A673 (cell line): ENCODE results near the gene SLC9A1. TPM values are rescaled to one million over a fixed set of nuclear protein-coding genes. Genes with fewer than 3 reads are reported as not detected.

Experiments used
- BruUV-seq: library from RNA; stranded (reverse); fragments of 400-500 nt; replicated peaks from 2 replicates; lab custom pipeline; 2021; lab: Mats Ljungman, UMichigan
- CTCF ChIA-PET: fragments of 300-600 bp; sonication (Branson Sonifier 250); formaldehyde crosslinking; loops from one replicate; lab custom pipeline; 2022; ENCODE audit warnings: antibody characterized with exemption; lab: Charles Lee
- POLR2A ChIA-PET: fragments of 300-600 bp; sonication (Branson Sonifier 250); formaldehyde crosslinking; loops from one replicate; lab custom pipeline; 2022; ENCODE audit warnings: antibody characterized with exemption; ENCODE audit not compliant: low non-redundant PET; lab: Charles Lee
- DNase-seq: peaks from one replicate; pipeline ENCODE4 v3.0.0-alpha.2; 2015; ENCODE audit warnings: low spot score
- H3K27ac ChIP-seq: fragments of 200-600 bp; sonication (generic); 2 replicates; pipeline ENCODE4 v1.5.1; 2016; ENCODE audit warnings: mixed run types, low read depth, mild to moderate bottlenecking, mixed read lengths, antibody characterized with exemption, low read length; ENCODE audit not compliant: poor library complexity, severe bottlenecking
- H3K27me3 ChIP-seq: fragments of 200-600 bp; sonication (generic); replicated peaks from 2 replicates; pipeline ENCODE4 v1.6.1; 2017; ENCODE audit warnings: mixed run types, low read depth, mild to moderate bottlenecking, mixed read lengths, antibody characterized with exemption, low read length; ENCODE audit not compliant: insufficient read depth, poor library complexity
- H3K36me3 ChIP-seq: fragments of 200-600 bp; sonication (generic); 2 replicates; pipeline ENCODE4 v1.6.1; 2016; ENCODE audit warnings: mixed run types, mild to moderate bottlenecking, mixed read lengths, antibody characterized with exemption, low read length; ENCODE audit not compliant: insufficient read depth, poor library complexity, severe bottlenecking
- H3K4me1 ChIP-seq: fragments of 200-600 bp; sonication (generic); 2 replicates; pipeline ENCODE4 v1.6.1; 2017; ENCODE audit warnings: mixed run types, mild to moderate bottlenecking, mixed read lengths, antibody characterized with exemption, low read length; ENCODE audit not compliant: insufficient read depth, poor library complexity, severe bottlenecking
- H3K4me3 ChIP-seq: fragments of 200-600 bp; sonication (generic); 2 replicates; pipeline ENCODE4 v1.5.1; 2016; ENCODE audit warnings: low read depth, mixed run types, mild to moderate bottlenecking, mixed read lengths, low read length; ENCODE audit not compliant: poor library complexity, severe bottlenecking
- H3K9me3 ChIP-seq: fragments of 200-600 bp; sonication (generic); 2 replicates; pipeline ENCODE4 v1.6.1; 2016; ENCODE audit warnings: mixed run types, low read depth, mild to moderate bottlenecking, mixed read lengths, antibody characterized with exemption, low read length; ENCODE audit not compliant: poor library complexity, severe bottlenecking
- EZH2 ChIP-seq: fragments of 200-600 bp; sonication (generic); IDR thresholded peaks from 2 replicates; pipeline ENCODE4 v1.6.1; 2017; ENCODE audit warnings: borderline replicate concordance, low read depth, mild to moderate bottlenecking, mixed read lengths, antibody characterized with exemption, low read length; ENCODE audit not compliant: poor library complexity, severe bottlenecking
- intact Hi-C: fragments of 100-400 bp; cut with micrococcal nuclease; formaldehyde crosslinking; loops from one replicate; pipeline ENCODE4 v1.10.0; 2022; ENCODE audit not compliant: unreplicated experiment
- total RNA-seq: library from RNA; stranded (reverse); gene quantifications from 2 replicates; pipeline ENCODE4 v1.2.3, GENCODE V29; 2021
- TF ChIP-seq, protein P1 (sequence below): fragments of 300-800, 200-600 bp; sonication (generic); conservative IDR thresholded peaks from 2 replicates; pipeline ENCODE4 v1.5.1; 2017; ENCODE audit warnings: low read depth, mild to moderate bottlenecking, antibody characterized with exemption, low read length, moderate library complexity, mixed read lengths

SLC9A1 gene
- total RNA-seq, 1 experiment from 2014 or later = 30.2 TPM

GRCh38 chr1:27136998-27137542, 17.9 kb downstream of the SLC9A1 start:
- no peaks in the 10 kb centered on the region for H3K9me3 ChIP-seq
- no peak for TF ChIP-seq EZH2
- TF ChIP-seq, protein P1, sequence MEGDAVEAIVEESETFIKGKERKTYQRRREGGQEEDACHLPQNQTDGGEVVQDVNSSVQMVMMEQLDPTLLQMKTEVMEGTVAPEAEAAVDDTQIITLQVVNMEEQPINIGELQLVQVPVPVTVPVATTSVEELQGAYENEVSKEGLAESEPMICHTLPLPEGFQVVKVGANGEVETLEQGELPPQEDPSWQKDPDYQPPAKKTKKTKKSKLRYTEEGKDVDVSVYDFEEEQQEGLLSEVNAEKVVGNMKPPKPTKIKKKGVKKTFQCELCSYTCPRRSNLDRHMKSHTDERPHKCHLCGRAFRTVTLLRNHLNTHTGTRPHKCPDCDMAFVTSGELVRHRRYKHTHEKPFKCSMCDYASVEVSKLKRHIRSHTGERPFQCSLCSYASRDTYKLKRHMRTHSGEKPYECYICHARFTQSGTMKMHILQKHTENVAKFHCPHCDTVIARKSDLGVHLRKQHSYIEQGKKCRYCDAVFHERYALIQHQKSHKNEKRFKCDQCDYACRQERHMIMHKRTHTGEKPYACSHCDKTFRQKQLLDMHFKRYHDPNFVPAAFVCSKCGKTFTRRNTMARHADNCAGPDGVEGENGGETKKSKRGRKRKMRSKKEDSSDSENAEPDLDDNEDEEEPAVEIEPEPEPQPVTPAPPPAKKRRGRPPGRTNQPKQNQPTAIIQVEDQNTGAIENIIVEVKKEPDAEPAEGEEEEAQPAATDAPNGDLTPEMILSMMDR = no peak
- POLR2A ChIA-PET = interaction anchor here (0.6 kb wide), 1 partner anchor 10 kb away, joined by 3 read pairs; no protein-coding TSS in a partner anchor
- CTCF ChIA-PET = no interaction called here
- no peaks in the 10 kb centered on the region for H3K36me3 ChIP-seq
- BruUV-seq = no TSS peak
- no peak overlapping the region for H3K27ac ChIP-seq
- H3K27me3 ChIP-seq = no peaks in the 10 kb centered on the region
- no peak for DNase-seq
- intact Hi-C loops = no loop called here
- H3K4me1 ChIP-seq = no peaks in the 10 kb centered on the region
- H3K4me3 ChIP-seq = no peak overlapping the region

DNA sequence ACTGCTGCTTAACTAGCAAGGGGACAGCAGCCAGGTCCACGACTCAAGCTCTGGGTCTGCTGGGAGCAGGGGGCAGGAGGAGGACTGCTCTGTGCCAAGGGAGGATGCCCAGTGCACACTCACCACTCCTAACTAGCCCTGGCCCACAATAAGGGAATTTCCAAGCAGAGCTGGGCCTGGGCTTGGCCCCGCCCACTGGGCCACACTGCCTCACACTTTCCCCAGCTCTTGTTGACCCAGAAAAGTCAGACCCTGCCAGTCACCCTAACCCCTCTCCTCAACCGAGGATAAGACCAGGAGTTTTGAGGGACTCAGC, 18.7 kb downstream of the SLC9A1 start:
- BruUV-seq = no TSS peak
- intact Hi-C loops = no loop called here
- Histone ChIP-seq H3K27me3 (no peaks in the 10 kb centered on the region), H3K27ac (no peak overlapping the region), H3K4me1 (no peaks in the 10 kb centered on the region), H3K36me3 (no peaks in the 10 kb centered on the region), H3K9me3 (no peaks in the 10 kb centered on the region), H3K4me3 (no peak overlapping the region)
- ChIA-PET CTCF (no interaction called here), POLR2A (no interaction called here)
- DNase-seq = no peak
- TF ChIP-seq, protein P1 = no peak
- TF ChIP-seq EZH2 = no peak

DNA sequence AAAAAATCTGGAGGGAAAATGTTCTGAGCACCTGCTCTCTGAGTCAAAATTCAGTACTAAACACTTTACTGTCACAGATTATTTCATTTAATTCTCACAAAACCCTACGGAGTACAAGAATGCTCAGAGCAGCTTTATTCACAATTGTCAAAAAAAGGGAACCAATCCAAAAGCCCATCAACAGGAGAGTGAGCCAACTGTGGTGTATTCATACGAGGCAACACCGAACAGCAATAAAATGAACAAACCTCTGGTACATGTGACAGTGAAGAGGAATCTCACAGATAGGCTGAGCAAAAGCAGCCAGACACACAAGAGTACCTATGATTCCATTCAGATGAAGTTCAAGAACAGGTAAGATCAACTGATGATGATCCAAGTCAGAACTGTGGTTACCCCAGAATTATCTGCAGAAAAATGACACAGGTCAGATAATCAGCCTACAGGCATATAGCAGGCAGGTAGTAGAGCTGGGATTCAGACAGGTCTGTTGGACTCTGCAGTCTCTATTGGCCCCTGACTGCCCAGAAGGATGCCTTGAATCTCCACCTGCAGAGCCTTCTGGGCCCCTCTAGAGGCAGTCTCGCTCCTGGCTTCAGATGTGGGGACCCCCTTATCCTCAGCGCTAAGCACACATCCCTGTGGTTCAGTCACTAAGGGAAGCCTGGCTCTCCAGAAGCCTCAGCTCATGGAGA, 19.2 kb downstream of the SLC9A1 start:
- Histone ChIP-seq H3K36me3 (no peaks in the 10 kb centered on the region), H3K27ac (no peak overlapping the region), H3K9me3 (no peaks in the 10 kb centered on the region), H3K27me3 (no peaks in the 10 kb centered on the region), H3K4me3 (no peak overlapping the region), H3K4me1 (no peaks in the 10 kb centered on the region)
- intact Hi-C loops = no loop called here
- no TSS peak for BruUV-seq
- ChIA-PET POLR2A (no interaction called here), CTCF (no interaction called here)
- DNase-seq = no peak
- TF ChIP-seq, protein P1 = peak; percentile 28; the same call in 1 of the 2 replicates
- TF ChIP-seq EZH2 = no peak
